ENCODE data around the gene ADCY7. TPM values are rescaled to one million over a fixed set of nuclear protein-coding genes. Genes with fewer than 3 reads are reported as not detected.

The ADCY7 gene
- total RNA-seq, 4 donors from 2014 or later = 12.7 to 23.5 (median 19.3) TPM

- Histone ChIP-seq H3K36me3 (peaks cover 0 to 20% of the 10 kb centered on the region in 2 donors), H3K4me3 (no peak overlapping the region), H3K9me3 (no peaks in the 10 kb centered on the region), H3K4me1 (peaks cover 0 to 17% (median 4%) of the 10 kb centered on the region in 3 donors), H3K27me3 (no peaks in the 10 kb centered on the region), H3K27ac (peak overlapping the region in 3 of 4 donors; percentile 45 to 72 (median 61))
- no peak for TF ChIP-seq CTCF (IDR thresholded peaks at IDR 0.05)
- TF ChIP-seq POLR2A (IDR thresholded peaks at IDR 0.05) = no peak
- TF ChIP-seq POLR2AphosphoS5 (IDR thresholded peaks at IDR 0.05) = no peak
- no peak for TF ChIP-seq EP300 (IDR thresholded peaks at IDR 0.05)
- peak; percentile 78 for ATAC-seq
- 84 to 100% methylated on average over 3 to 8 of the region's 21 CpGs for WGBS, 2 donors (ENCODE audit: low coverage in 1 of 2)
Measured at GRCh38 chr16:50301626-50302471, 35.5 kb downstream of the ADCY7 start.

- Histone ChIP-seq H3K9me3 (no peaks in the 10 kb centered on the region), H3K27me3 (no peaks in the 10 kb centered on the region), H3K4me3 (no peak overlapping the region), H3K36me3 (peaks cover 0 to 20% of the 10 kb centered on the region in 2 donors), H3K4me1 (peaks cover 0 to 17% (median 4%) of the 10 kb centered on the region in 3 donors), H3K27ac (no peak overlapping the region)
- no peak for ATAC-seq
- no peak for TF ChIP-seq POLR2A (IDR thresholded peaks at IDR 0.05)
- TF ChIP-seq EP300 (IDR thresholded peaks at IDR 0.05) = no peak
- TF ChIP-seq CTCF (IDR thresholded peaks at IDR 0.05) = no peak
- no peak for TF ChIP-seq POLR2AphosphoS5 (IDR thresholded peaks at IDR 0.05)
- WGBS, 2 donors (ENCODE audit: low coverage in 1 of 2) = 90 to 95% methylated on average over 2 to 9 of the region's 15 CpGs
Measured at GRCh38 chr16:50302472-50303005, 36.2 kb downstream of the ADCY7 start.

GRCh38 chr16:50303041-50303604 lies 36.8 kb downstream of the ADCY7 start:
- no peak overlapping the region for H3K27ac ChIP-seq
- TF ChIP-seq POLR2AphosphoS5 (IDR thresholded peaks at IDR 0.05) (no peak), EP300 (IDR thresholded peaks at IDR 0.05) (no peak), CTCF (IDR thresholded peaks at IDR 0.05) (no peak), POLR2A (IDR thresholded peaks at IDR 0.05) (no peak)
- ATAC-seq = no peak

DNA sequence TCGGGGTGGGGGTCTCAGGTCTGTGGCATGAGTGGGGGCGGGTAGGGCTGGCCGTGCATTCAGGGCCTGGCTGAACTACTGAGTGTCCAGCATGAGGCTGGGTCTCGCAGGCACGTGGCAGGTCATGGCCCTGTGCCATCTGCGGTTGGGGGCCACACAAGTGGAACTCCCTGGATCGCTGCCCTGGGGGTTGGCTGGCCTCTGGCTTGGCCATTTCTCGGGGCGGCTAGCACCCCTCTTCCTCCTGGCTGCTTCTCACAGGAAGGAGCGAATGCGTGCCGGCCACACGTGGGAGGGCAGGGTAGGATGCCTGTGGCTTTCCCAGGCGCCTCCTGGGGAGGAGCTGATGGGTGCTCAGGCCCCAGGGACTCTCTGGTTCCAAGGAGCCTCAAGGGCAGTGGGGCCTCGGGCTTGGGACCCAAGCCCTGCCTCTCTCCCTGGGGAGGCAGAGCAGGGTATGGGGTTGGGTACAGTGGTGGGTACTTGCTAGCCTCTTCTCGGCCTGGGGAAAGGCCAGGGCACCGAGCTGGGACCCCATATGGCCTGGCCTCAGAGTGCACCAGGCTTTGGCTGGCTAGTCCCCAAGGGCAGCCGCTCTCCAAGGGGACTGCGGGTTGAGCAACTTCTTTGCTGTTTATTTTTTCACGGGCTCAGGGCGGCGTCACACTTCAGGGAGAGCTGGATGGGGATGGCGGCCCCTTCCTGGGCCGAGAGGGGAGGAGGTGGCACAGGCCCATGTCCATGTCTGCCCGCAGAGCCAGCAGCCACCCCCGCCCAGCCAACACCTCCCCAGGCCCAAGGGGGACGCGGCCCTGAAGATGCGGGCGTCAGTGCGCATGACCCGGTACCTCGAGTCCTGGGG lies 37.5 kb downstream of the ADCY7 start:
- Histone ChIP-seq H3K4me1 (peaks cover 0 to 19% (median 4%) of the 10 kb centered on the region in 3 donors), H3K4me3 (no peak overlapping the region), H3K27ac (no peak overlapping the region), H3K36me3 (peaks cover 0 to 20% of the 10 kb centered on the region in 2 donors), H3K27me3 (no peaks in the 10 kb centered on the region), H3K9me3 (no peaks in the 10 kb centered on the region)
- TF ChIP-seq POLR2A (IDR thresholded peaks at IDR 0.05) = no peak
- TF ChIP-seq POLR2AphosphoS5 (IDR thresholded peaks at IDR 0.05) = no peak
- no peak for TF ChIP-seq EP300 (IDR thresholded peaks at IDR 0.05)
- no peak for TF ChIP-seq CTCF (IDR thresholded peaks at IDR 0.05)
- no CpG with 5 or more reads among the region's 33 CpGs for WGBS, 2 donors (ENCODE audit: low coverage in 1 of 2)
- no peak for ATAC-seq

More at GRCh38 chr16:50303041-50303604, 36.8 kb downstream of the ADCY7 start:
- Histone ChIP-seq H3K36me3 (peaks cover 0 to 20% of the 10 kb centered on the region in 2 donors), H3K4me3 (no peak overlapping the region), H3K27me3 (no peaks in the 10 kb centered on the region), H3K9me3 (no peaks in the 10 kb centered on the region), H3K4me1 (peaks cover 0 to 17% (median 4%) of the 10 kb centered on the region in 3 donors)
- WGBS, 2 donors (ENCODE audit: low coverage in 1 of 2) = 90 to 100% methylated on average over 1 to 2 of the region's 11 CpGs

All from gastroesophageal sphincter (tissue), 4 donors.